Activated T-helper 1 cell treated with anti-CD3 and anti-CD28 coated beads, Interleukin-12 subunit alpha, Interleukin-12 subunit beta, Interleukin-2, Interleukin-4 antibody, amounts not matched to agents 30 ng/mL and 10 ng/mL and 1 ng/mL, durations not matched to agents 14 hours and 24 hours and 36 hours (primary cell): ENCODE results near the gene RSPO3. TPM values are rescaled to one million over a fixed set of nuclear protein-coding genes. Genes with fewer than 3 reads are reported as not detected.

ENCODE experiments used
- DNase-seq: peaks from one replicate; pipeline ENCODE4 v3.0.0; 2021; ENCODE audit warnings: low spot score
- H3K27ac Mint-ChIP-seq: one replicate; pipeline ENCODE4 v1.8.0; 2021; ENCODE audit warnings: mild to moderate bottlenecking, mixed read lengths
- H3K27me3 Mint-ChIP-seq: one replicate; pipeline ENCODE4 v1.8.0; 2022; ENCODE audit warnings: mild to moderate bottlenecking, moderate library complexity, mixed read lengths; ENCODE audit not compliant: insufficient read depth
- H3K36me3 Mint-ChIP-seq: one replicate; pipeline ENCODE4 v1.8.0; 2021; ENCODE audit warnings: low read depth, mixed read lengths
- H3K4me1 Mint-ChIP-seq: one replicate; pipeline ENCODE4 v1.8.0; 2021; ENCODE audit warnings: low read depth, mixed read lengths
- H3K4me3 Mint-ChIP-seq: one replicate; pipeline ENCODE4 v1.8.0; 2021; ENCODE audit warnings: mild to moderate bottlenecking, moderate library complexity, mixed read lengths
- H3K9me3 Mint-ChIP-seq: one replicate; pipeline ENCODE4 v1.8.0; 2021; ENCODE audit warnings: mixed read lengths
- intact Hi-C: fragments of 100-400 bp; cut with micrococcal nuclease; formaldehyde crosslinking; loops from one replicate; pipeline ENCODE4 v1.15.1; 2024
- total RNA-seq: library from RNA; stranded (reverse); gene quantifications from 2 replicates; pipeline ENCODE4 v1.2.3, GENCODE V29; 2022

RSPO3 gene
- total RNA-seq, 1 donor from 2014 or later = not detected

DNA sequence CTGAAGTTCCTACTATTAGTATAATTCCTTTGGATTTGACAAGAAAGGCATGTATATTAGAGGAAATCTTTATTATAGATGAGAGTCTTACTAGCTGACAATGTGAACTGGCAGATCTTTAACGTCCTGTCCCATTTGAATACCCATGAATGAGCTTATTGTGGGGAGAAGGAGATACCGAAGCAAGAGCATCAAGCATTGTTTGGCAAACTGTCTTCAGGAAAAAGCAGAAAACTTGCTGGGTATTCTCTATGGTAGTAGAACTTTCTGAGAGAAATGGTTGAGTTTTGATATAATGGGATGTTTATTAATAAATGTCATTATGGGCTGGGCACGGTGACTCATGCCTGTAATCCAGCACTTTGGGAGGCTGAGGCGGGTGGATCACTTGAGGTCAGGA is 18.3 kb downstream of the RSPO3 start:
- Mint-ChIP-seq H3K27me3 (peaks cover 15% of the 10 kb centered on the region), H3K4me1 (no peaks in the 10 kb centered on the region), H3K36me3 (no peaks in the 10 kb centered on the region), H3K27ac (no peak overlapping the region), H3K4me3 (no peak overlapping the region), H3K9me3 (no peaks in the 10 kb centered on the region)
- no peak for DNase-seq
- intact Hi-C loops = no loop called here

DNA sequence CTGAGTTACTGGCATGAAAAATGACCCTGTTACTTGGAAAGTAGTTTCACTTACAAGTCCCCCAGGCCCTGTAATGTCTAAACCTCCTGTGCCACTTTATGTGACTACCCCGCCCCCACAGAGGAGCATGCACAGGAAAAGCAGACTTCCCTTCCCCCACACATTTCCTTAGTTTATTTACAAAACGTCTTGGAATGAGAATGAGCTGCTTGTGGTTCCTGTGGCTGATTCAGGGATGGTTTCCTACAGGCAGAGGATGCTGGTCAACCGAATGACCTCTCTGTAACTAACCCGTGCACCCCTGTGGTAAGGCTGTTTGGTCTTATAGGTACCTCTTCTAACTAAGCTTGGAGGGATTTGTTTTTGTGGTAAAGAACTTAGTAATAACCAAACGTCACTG is 28.5 kb downstream of the RSPO3 start:
- intact Hi-C loops = no loop called here
- no peaks in the 10 kb centered on the region for H3K9me3 Mint-ChIP-seq
- H3K27me3 Mint-ChIP-seq = peaks cover 8% of the 10 kb centered on the region
- no peaks in the 10 kb centered on the region for H3K36me3 Mint-ChIP-seq
- no peak overlapping the region for H3K27ac Mint-ChIP-seq
- no peak for DNase-seq
- H3K4me3 Mint-ChIP-seq = no peak overlapping the region
- H3K4me1 Mint-ChIP-seq = peaks cover 5% of the 10 kb centered on the region

DNA sequence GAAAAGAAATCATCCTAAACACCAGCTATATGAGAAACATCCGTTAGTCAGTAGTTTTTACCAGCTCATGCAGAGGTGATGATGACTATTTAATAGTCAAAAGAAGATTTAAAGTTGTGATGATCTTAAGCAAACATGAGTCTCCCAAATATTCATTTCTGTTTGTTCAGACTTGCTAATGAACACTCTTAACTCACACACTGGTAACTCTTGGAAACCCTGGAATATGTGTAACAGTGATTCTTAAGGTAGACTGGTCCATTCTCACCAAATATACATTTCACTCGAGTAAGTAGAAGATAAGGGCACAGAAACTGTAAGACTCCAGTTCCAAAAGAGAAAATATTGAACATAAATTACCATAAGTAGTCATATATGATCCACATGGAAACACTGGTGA is 29.1 kb downstream of the RSPO3 start:
- intact Hi-C loops = no loop called here
- Mint-ChIP-seq H3K9me3 (no peaks in the 10 kb centered on the region), H3K4me1 (peaks cover 5% of the 10 kb centered on the region), H3K27me3 (peaks cover 8% of the 10 kb centered on the region), H3K4me3 (no peak overlapping the region), H3K27ac (no peak overlapping the region), H3K36me3 (no peaks in the 10 kb centered on the region)
- no peak for DNase-seq

DNA sequence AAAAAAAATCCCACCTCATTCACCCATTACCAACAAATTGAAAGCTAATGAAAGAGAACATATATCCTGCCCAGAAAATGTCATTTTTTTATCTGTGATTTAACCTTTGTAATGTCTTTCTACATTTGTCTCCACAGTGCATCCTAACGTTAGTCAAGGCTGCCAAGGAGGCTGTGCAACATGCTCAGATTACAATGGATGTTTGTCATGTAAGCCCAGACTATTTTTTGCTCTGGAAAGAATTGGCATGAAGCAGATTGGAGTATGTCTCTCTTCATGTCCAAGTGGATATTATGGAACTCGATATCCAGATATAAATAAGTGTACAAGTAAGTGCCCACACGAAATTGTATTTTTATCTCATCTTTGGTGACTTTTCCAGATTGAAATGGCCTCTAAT is 30.0 kb downstream of the RSPO3 start:
- Mint-ChIP-seq H3K4me3 (no peak overlapping the region), H3K27ac (no peak overlapping the region), H3K9me3 (no peaks in the 10 kb centered on the region), H3K27me3 (peaks cover 13% of the 10 kb centered on the region), H3K4me1 (peaks cover 5% of the 10 kb centered on the region), H3K36me3 (no peaks in the 10 kb centered on the region)
- intact Hi-C loops = no loop called here
- no peak for DNase-seq

DNA sequence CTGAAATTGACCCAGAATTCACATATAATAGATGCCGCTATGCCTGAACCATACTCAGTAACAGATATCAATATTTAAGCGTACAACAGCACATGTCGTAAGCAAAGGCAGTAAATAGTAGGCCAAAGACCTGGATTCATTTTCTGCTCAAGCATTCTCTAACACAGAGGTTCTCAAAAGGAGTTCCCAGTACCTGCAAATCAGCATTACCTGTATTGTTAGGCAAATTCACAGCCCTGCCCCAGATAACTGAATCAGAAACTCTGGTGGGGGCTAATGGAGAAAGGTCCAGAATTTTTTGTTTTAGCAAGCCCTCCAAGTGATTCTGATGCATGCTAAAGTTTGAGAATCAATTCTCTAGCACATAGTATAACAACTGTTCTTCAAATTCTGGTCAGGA is 36.0 kb downstream of the RSPO3 start:
- H3K4me3 Mint-ChIP-seq = no peak overlapping the region
- no peaks in the 10 kb centered on the region for H3K9me3 Mint-ChIP-seq
- no peaks in the 10 kb centered on the region for H3K4me1 Mint-ChIP-seq
- no peak for DNase-seq
- H3K36me3 Mint-ChIP-seq = no peaks in the 10 kb centered on the region
- peaks cover 14% of the 10 kb centered on the region for H3K27me3 Mint-ChIP-seq
- intact Hi-C loops = no loop called here
- H3K27ac Mint-ChIP-seq = no peak overlapping the region

DNA sequence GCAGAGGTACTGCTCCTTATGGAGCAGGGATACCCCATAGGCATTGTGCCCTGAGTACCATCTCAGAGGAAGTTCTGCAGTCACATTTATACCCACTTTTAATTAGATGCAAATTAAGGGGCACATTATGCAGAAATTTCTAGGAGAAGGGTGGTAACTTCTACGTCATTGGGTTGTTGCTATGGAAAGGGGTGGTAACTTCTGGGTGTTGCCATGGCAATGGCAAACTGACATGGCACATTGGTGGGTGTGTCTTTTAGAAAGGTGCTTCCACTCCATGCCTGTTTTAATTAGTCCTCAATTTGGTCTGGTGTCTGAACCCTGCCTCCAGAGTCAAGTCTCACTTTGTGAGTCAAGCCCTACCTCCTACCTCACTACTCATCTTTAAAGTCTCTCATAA is 42.0 kb downstream of the RSPO3 start:
- Mint-ChIP-seq H3K4me3 (no peak overlapping the region), H3K4me1 (no peaks in the 10 kb centered on the region), H3K27me3 (peaks cover 14% of the 10 kb centered on the region), H3K27ac (no peak overlapping the region), H3K36me3 (no peaks in the 10 kb centered on the region), H3K9me3 (no peaks in the 10 kb centered on the region)
- intact Hi-C loops = no loop called here
- DNase-seq = no peak

DNA sequence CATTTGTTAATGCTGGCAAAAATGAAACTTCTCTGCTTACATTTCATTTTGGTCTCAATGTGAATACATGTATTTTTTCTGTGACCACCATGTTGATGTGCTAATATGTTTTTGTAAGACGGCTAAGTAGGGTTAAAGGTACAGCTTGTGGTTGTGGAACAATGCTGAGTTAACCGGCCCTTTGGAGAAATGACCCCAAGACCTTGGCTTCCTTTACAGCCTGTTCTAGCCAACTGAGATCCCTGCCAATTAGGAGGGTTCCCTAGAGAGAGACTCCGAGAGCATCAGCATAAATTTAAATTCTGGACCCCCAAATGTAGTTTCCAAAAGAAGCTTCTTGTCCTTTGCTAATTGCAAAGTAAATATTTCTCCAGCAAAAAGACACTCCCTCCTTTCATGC is 44.4 kb downstream of the RSPO3 start:
- H3K36me3 Mint-ChIP-seq = no peaks in the 10 kb centered on the region
- H3K27me3 Mint-ChIP-seq = peaks cover 9% of the 10 kb centered on the region
- no peaks in the 10 kb centered on the region for H3K9me3 Mint-ChIP-seq
- no peak overlapping the region for H3K27ac Mint-ChIP-seq
- H3K4me1 Mint-ChIP-seq = no peaks in the 10 kb centered on the region
- H3K4me3 Mint-ChIP-seq = no peak overlapping the region
- intact Hi-C loops = no loop called here
- DNase-seq = no peak

DNA sequence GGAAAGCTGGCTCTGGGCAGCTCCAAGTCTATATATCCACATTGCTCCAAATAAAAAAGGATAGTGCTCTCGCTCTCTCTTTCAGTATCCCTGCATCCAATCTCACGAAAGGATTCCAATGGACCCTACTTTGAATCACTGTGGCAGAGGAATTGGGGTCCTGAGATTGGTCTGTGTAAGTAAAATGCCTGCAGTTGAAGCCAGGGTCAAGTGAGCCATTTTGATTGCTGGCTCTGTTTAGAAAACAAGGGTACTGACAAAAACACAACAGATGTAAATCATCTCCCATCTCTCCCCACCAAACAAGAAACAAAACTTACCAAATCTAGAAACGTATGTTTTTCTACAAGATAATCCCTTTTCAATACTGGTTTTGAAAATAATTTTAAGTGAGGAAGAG is 45.6 kb downstream of the RSPO3 start:
- no peaks in the 10 kb centered on the region for H3K9me3 Mint-ChIP-seq
- no peak overlapping the region for H3K4me3 Mint-ChIP-seq
- no peak overlapping the region for H3K27ac Mint-ChIP-seq
- intact Hi-C loops = no loop called here
- DNase-seq = no peak
- H3K27me3 Mint-ChIP-seq = peaks cover 6% of the 10 kb centered on the region
- H3K4me1 Mint-ChIP-seq = no peaks in the 10 kb centered on the region
- no peaks in the 10 kb centered on the region for H3K36me3 Mint-ChIP-seq

DNA sequence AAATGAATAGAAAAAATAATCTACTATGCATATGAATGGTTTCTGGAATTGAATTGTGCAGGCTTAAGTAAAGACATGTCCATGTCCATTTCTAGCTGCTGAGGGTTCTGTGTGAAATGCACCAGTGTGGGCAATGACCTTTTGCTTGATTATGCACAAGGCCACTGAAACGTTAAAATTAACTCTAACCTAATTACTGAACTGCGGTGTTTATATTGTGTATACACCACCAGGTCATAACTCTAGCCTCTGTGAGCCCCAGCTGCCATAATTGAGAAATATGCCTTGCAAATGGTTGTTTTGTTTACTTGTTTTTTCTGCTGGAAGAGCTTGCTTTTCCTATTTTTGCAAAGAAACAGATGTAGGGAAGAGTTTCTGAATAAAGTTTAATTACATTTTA is 46.1 kb downstream of the RSPO3 start:
- Mint-ChIP-seq H3K4me3 (no peak overlapping the region), H3K27me3 (peaks cover 6% of the 10 kb centered on the region), H3K4me1 (no peaks in the 10 kb centered on the region), H3K9me3 (no peaks in the 10 kb centered on the region), H3K27ac (no peak overlapping the region), H3K36me3 (no peaks in the 10 kb centered on the region)
- no peak for DNase-seq
- intact Hi-C loops = no loop called here

DNA sequence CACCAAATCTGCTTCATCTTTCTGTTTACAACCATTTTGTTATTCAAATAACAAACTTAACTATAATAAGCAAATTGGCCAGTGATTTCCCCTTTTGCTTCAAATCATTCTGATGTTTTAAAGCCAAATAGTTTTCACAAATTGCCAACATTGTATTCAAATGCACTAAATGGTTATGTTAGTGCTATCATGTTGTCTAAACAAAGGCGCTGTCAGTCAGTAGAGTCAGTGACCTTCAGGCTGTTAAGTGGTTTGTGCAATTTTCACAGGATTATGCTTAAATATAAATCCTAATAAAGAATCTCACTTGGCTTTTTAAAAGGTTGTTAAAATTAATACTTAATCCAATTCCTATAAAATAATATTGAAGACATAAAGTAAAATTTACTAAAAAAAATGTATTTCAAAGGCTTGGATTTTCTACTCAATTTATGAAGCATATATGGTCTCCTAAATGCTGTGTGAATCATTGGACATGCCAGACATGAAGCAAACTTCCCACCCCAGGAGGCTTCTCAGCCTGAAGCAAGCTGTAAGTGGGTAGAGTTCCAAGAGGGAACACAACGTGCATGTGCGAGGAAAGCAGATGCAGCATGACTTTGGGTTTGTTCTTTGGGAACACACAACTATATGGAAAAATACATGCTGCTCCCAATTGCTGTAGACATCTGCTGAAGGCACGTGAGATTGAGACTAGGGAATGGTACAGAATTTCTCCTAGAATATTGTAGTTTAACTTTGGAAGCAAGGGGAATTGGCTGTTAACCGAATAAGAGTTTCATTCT is 54.9 kb downstream of the RSPO3 start:
- Mint-ChIP-seq H3K4me1 (no peaks in the 10 kb centered on the region), H3K9me3 (no peaks in the 10 kb centered on the region), H3K27me3 (peaks cover 7% of the 10 kb centered on the region), H3K27ac (no peak overlapping the region), H3K4me3 (no peak overlapping the region), H3K36me3 (no peaks in the 10 kb centered on the region)
- intact Hi-C loops = no loop called here
- no peak for DNase-seq

DNA sequence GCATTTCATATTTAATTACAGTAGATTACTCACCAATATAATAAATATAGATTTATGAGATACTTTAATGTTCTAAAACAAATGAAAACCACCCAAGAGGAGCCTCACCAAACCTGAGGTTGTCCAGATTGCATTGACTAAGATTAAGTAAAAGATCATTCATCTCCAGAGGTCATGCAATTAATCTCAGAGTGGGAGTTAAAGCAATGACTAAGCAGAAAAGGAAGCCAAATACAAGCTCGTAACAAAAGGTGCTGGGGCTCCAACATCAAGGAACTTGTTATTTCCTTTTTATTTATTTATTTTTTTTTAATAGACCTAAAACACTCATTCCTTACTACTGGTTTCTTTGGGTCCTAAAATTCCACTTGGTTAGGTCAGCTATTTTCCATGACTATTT is 57.7 kb downstream of the RSPO3 start:
- no peak for DNase-seq
- intact Hi-C loops = no loop called here
- Mint-ChIP-seq H3K4me1 (no peaks in the 10 kb centered on the region), H3K27me3 (peaks cover 10% of the 10 kb centered on the region), H3K27ac (no peak overlapping the region), H3K9me3 (no peaks in the 10 kb centered on the region), H3K4me3 (no peak overlapping the region), H3K36me3 (no peaks in the 10 kb centered on the region)

DNA sequence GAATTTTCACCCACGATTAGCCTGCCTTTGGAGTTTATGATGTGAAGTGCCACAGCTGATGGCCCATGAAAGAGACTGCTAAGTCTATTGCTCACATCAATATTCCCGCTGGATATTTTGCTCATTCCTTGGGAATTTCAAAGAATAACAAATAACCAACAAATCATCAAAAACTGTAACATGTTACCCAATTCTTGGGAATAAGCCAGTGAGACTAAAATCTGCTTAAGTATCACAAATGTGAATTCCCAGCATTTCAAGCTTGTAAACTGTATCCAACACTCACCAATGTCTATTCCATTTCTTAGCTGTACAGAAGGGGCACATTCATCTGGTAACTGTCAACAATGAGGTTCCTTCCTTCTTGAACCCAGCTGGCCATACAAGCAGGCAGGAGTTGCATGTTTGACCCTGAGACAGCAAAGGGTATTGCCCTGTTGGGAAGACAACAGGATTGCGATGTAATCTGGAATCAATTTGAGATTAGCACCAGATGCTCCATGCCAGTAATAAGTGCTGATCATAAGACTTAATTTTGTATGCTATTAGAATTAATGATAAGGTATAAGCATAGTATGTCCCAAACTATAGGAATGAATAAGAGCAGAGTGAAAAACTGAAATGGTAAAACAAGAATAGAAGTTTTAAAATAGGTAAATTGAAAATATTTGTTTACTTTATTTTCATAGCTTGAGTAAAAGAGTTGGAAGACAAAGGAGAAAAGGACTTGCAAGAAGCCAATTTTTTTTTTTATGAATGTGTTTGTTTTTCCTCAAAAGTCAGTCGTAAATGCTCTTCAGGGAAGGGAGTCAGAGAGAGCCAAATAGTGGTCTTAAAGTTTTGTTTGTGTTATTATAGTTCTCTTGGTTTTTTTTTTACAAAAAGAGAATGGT is 58.8 kb downstream of the RSPO3 start:
- intact Hi-C loops = no loop called here
- no peak overlapping the region for H3K4me3 Mint-ChIP-seq
- H3K4me1 Mint-ChIP-seq = no peaks in the 10 kb centered on the region
- DNase-seq = no peak
- peaks cover 7% of the 10 kb centered on the region for H3K27me3 Mint-ChIP-seq
- no peak overlapping the region for H3K27ac Mint-ChIP-seq
- H3K9me3 Mint-ChIP-seq = no peaks in the 10 kb centered on the region
- no peaks in the 10 kb centered on the region for H3K36me3 Mint-ChIP-seq

DNA sequence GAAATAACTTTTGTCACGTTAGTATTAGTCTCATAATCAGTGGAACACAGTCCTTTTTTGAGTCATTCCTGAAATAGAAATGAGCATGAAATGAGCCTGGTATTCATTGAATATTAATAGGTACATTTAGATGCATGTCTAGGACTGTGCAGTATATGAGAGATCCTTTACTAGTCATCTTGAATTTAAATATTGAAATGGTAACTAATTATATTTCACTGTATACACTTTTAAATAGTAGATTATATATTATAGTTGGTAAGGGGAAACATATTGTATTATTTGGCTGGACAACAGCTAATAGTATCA is 59.4 kb downstream of the RSPO3 start:
- H3K27me3 Mint-ChIP-seq = peaks cover 7% of the 10 kb centered on the region
- no peak overlapping the region for H3K27ac Mint-ChIP-seq
- no peak for DNase-seq
- no peaks in the 10 kb centered on the region for H3K36me3 Mint-ChIP-seq
- no peaks in the 10 kb centered on the region for H3K4me1 Mint-ChIP-seq
- no peak overlapping the region for H3K4me3 Mint-ChIP-seq
- intact Hi-C loops = no loop called here
- no peaks in the 10 kb centered on the region for H3K9me3 Mint-ChIP-seq
